ENCODE results near the gene MEGF11.
A peak's percentile ranks its signal among the peaks of the same experiment; 100 is the strongest.
"Not testable (repeated sequence)": the region's sequence is repeated elsewhere in the genome, so short reads cannot be mapped to it uniquely, and the experiment has no call there.

Gene MEGF11

GRCh38 chr15:65993236-65993635 is 260.3 kb downstream of the MEGF11 start:
- no peak for DNase-seq

- no peak for DNase-seq
These were observed 261.6 kb downstream of the MEGF11 start for GRCh38 chr15:65991721-65992483.

- DNase-seq: no peak
These were observed 263.1 kb downstream of the MEGF11 start for GRCh38 chr15:65990298-65990981.

- no peak for DNase-seq
These were observed 266.4 kb downstream of the MEGF11 start for GRCh38 chr15:65987100-65987499.

- no peak for DNase-seq
These were observed 267.1 kb downstream of the MEGF11 start for GRCh38 chr15:65986416-65986815.

GRCh38 chr15:65985387-65985786 is 268.2 kb downstream of the MEGF11 start:
- no peak for DNase-seq

GRCh38 chr15:65982627-65983322 is 270.8 kb downstream of the MEGF11 start:
- no peak for DNase-seq

- peak; percentile 58 for DNase-seq
These were observed 271.5 kb downstream of the MEGF11 start for GRCh38 chr15:65981837-65982626.

- peak; percentile 8 for DNase-seq
These were observed 272.6 kb downstream of the MEGF11 start for GRCh38 chr15:65980824-65981456.

GRCh38 chr15:65979837-65980236 is 273.7 kb downstream of the MEGF11 start:
- DNase-seq: no peak

GRCh38 chr15:65979316-65979715 is 274.2 kb downstream of the MEGF11 start:
- DNase-seq: no peak

GRCh38 chr15:65978110-65978509 is 275.4 kb downstream of the MEGF11 start:
- DNase-seq: no peak

GRCh38 chr15:65976196-65976595 is 277.4 kb downstream of the MEGF11 start:
- DNase-seq: not testable (repeated sequence)

GRCh38 chr15:65971741-65971995 is 281.9 kb downstream of the MEGF11 start:
- no peak for DNase-seq

GRCh38 chr15:65970937-65971740 is 282.4 kb downstream of the MEGF11 start:
- DNase-seq: no peak

GRCh38 chr15:65969865-65970816 is 283.4 kb downstream of the MEGF11 start:
- no peak for DNase-seq

- DNase-seq: no peak
These were observed 285.0 kb downstream of the MEGF11 start for GRCh38 chr15:65968511-65968910.

GRCh38 chr15:65964792-65965433 is 288.6 kb downstream of the MEGF11 start:
- no peak for DNase-seq

GRCh38 chr15:65963911-65964482 is 289.6 kb downstream of the MEGF11 start:
- no peak for DNase-seq

GRCh38 chr15:65963358-65963757 is 290.2 kb downstream of the MEGF11 start:
- no peak for DNase-seq

All from activated naive CD4-positive, alpha-beta T cell treated with Interleukin-2 at 50 U/mL for 16 hours (primary cell).